RPMI7951 (cell line): ENCODE data around the gene EXOC2. TPM values are rescaled to one million over a fixed set of nuclear protein-coding genes. Genes with fewer than 3 reads are reported as not detected.

ENCODE experiments used
- DNase-seq: peaks from one replicate; pipeline ENCODE4 v3.0.0-alpha.2; 2012; ENCODE audit warnings: low read depth
- total RNA-seq: library from RNA; depleted of rRNA; stranded (reverse); fragments of >200 nt; shearing (Covaris generic); gene quantifications from 2 replicates; pipeline ENCODE4 v1.2.3, GENCODE V29; 2014

Gene EXOC2
- total RNA-seq, 1 experiment from 2014 or later = 36.6 TPM

DNA sequence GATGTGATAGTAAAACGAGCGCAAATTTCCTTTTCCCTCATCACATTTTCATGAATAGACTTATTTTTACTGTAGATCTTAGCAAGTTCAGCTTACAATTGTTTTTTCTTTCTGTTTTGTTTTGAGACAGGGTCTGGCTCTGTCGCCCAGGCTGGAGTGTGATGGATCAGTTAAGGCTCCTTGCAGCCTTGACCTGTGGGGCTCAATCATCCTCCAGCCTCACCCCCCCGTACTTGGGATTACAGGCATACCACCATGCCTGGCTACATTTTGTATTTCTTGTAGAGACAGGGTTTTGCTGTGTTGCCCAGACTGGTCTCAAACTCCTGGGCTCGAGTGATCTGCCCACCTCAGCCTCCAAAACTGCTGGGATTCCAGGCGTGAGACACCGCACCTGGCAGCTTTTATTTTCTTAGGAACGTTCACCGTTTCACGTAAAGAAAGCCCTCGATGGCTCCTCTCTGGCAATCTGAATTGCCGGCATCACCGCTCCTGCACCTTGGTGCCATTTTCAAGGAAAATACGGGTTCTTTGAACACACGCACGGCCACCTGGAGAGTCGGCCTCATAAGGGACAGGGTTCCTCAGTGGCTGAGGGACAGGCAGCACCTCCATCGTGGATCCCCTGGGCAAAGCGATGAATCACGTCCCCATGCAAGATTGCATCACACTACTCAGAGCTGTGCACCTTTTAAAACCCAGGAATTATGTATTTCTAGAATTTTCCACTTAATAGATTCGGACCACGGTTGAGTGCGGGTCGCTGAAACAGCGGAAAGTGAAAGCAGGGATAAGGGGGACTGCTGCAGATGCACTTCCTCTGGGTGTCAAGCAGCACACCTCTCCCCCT is 222.7 kb downstream of the EXOC2 start:
- no peak for DNase-seq

DNA sequence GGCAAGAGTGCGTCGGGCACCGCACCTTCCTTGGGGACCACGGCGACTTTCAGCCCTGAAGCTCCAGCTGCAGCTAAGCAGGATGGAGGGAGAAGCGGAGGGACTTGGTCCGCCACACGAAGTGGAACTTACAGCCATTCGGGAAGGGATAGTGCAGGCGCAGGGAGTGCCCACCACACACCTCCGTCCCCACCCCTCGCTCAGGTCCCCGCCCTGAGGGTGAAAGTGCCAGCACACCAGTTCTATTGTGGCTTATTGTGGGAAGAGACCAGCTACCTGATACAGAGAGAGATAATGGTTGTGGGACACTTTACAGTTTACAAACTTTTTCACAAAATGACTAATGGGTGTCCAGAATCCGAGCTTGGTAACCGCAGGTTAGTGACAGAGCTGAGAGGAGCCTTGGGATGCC is 225.3 kb downstream of the EXOC2 start:
- DNase-seq = no peak

DNA sequence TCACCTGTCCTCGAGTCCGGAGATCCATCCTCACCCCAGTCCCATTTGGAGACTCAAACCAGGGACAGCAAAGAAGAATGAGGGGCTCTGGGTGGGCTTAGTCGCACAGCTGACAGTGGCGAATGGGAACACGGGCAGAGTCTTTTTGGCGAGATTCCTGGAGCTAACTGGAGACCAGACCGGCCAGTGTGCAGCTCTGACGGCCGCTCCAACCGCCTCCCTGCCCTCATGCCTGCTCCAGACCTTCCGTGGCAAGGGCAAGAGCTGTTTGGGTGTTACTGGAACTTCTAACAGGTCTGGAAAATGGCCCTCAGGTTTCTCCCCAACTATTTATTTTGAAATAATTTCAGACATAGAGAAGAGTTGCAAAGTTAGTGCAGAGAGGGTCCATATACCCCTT is 225.8 kb downstream of the EXOC2 start:
- no peak for DNase-seq

GRCh38 chr6:466564-466963 is 226.4 kb downstream of the EXOC2 start:
- DNase-seq = no peak

GRCh38 chr6:465531-466348 is 227.2 kb downstream of the EXOC2 start:
- no peak for DNase-seq

GRCh38 chr6:456887-457286 is 236.1 kb downstream of the EXOC2 start:
- DNase-seq = no peak

DNA sequence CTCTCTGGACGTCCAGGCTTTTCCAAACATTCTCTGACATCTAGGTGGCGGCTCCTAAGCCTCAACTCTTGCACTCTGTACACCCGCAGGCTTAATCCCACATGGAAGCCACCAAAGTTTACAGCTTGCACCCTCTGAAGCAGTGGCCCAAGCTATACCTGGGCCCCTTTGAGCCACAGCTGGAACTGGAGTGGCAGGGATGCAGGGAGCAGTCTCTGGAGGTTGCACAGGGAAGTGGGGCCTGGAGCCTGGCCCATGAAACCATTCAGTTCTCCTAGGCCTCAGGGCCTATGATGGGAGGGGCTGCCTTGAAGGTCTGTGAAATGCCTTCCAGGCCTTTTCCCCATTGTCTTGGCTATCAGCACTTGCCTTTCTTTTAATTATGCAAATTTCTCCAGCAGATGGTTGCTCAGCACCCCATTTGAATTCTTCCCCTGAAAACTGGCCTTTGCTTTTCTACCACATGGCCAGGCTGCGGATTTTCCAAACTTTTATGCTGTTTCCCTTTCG is 236.5 kb downstream of the EXOC2 start:
- DNase-seq = no peak

DNA sequence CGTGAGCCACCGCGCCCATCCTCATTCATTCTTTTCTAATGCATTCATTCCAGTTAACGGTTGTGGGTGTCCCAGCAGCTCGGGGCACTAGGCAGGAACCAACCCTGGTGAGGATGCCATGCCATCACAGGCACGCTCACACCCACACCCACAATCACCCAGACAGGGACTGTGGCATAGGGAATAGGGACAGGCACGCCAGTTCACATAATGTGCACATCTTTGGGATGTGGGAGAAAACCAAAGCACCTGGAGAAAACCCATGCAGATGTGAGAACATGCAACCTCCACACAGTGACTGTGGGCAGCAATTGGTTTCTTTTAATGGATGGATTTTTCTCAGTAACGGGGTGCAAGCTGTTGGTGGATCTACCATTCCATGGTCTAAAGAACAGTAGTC is 237.1 kb downstream of the EXOC2 start:
- no peak for DNase-seq

GRCh38 chr6:455006-455585 is 237.8 kb downstream of the EXOC2 start:
- DNase-seq = no peak

DNA sequence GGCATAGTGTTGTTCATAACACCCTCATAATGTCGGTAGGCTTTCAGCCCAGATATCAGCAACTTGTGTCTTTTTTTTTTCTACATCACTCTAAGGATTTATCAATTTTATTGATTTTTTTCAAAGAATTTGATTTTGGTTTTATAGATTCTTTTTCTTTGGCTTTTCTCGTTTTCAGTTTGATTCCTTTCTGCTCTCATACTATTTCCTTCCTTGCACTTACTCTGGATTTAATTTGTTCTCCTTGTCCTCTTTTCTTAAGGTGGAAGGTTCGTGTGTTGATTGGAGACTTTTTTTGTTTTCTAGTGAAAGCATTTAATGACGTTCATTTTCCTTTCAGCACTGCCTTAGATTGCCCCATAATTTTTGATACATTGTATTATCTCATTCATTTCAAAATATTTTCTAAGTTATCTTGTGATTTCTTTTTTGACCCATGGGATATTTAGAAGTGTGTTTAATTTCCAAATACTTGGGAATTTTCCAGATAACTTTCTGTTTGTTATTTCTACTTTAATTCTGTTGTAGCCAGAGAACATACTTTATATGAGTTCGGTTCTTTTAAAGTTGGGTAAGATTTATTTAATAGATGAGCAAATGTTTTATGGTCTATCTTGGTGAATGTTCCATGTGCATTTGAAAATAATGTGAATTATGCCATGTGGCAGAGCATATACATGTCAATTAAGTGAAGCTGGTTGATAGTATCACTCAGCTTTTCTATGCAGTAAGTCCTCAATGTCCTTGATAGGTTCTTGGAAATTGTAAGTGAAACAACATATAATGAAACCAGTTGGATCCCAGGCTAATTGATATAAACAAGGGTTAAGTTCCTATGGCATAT is 238.6 kb downstream of the EXOC2 start:
- no peak for DNase-seq

GRCh38 chr6:453152-453551 is 239.8 kb downstream of the EXOC2 start:
- DNase-seq = peak; percentile 57

DNA sequence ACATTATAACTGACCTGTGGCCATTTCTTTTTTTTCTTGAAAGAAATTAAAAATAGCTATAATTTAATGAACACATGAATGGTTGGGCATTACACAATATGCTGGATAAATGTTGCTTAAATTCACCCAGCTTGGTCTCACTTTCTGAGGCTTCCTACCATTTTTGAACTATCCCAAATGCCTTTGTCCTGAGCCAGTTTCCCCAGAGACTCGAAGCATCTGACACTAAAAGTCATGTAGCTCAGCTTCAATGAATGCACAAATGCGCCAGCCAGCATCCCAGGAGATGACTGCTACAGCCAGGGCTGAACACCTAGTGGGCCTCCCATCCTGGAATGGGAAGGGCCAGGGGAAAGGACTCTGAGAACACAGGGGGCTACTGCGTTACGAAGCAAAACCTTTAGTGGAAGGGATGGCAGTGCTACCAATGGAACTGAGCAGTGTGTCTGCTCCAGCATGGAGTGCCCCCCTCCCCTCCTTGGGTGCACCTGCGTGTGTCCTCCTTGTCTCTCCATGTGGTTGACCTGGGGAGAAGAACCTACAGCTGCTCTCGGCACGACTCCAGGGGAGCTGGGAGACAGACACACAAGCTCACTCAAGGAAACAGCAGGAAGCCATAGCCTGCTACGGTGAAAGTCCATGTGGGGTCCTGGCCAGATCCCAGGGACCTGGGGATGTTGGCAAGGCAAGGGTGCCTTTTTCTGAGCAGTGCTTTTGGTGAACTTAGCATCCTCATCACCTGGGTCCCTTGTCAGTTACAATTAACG is 240.5 kb downstream of the EXOC2 start:
- no peak for DNase-seq

DNA sequence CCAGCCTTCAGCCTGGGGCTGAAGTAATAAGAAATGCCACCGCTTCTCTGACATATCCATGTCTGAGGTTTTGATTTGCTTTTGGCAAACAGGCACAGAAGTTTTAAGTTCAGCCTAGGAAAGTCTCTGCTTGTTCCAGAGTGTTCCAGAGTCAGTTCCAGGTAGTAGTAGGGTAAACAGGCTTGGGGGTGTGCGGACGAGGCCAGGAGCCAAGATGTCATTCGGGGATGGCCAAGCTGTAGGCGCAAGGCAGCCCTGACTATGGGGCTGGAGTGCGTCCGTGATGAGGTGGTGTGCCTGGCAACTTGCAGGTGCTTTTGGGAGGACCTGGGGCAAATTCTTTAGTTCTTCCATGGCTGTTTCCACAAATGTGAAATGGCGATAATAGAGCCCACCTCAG is 241.1 kb downstream of the EXOC2 start:
- no peak for DNase-seq

DNA sequence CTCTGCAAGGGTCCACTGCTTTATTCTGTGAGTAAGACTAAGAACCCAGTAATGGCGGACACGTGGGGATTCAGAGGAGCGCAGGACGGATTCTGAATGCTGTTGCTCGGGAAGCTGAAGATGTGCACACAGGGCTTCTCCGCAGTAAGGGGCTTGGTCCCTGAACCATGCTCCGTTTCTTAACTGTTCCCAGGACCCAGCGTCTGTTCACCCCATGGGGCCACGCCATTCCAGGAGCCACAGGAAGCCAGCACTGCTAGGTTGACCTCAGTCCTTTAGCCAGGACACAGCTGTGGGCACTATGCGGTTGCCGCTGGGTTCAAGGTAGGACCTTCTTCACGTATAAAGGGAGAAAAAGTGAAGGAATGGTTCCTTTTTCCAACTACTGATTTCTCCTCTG is 241.6 kb downstream of the EXOC2 start:
- no peak for DNase-seq

GRCh38 chr6:449486-450419 is 243.2 kb downstream of the EXOC2 start:
- DNase-seq = no peak

- DNase-seq = no peak
These were observed 243.9 kb downstream of the EXOC2 start for GRCh38 chr6:449057-449430.

DNA sequence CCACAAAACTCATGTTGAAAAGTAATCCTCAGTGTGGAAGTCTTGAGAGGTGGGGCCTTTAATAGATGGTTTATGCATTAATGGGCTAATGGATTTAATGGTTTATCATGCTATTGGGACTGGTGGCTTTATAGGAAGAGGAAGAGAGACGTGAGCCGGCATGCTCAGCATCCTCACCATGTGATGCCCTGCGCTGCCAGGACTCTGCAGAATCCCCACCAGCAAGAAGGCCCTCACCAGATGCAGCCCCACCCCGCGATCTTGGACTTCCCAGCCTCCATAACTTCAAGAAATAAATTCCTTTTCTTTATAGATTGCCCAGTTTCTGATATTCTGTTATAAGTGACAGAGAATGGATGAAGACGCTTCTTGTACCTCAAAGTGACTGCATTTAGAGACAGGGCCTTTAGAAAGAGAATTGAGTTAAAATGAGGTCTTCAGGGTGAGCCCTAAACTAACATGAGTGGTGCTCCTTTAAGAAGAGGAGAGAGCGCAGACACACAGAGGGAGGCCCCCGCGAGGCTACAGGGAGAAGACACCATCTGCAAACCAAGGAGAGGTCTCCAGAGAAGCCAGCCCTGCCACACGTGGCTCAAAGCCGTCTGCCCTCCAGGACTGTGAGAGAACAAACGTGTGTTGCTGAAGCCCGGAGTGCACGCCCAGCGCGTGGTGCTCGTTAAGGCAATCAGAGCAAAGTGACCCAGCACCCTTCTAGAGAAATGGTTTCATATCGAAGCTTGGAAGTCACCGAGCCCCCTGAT is 244.5 kb downstream of the EXOC2 start:
- DNase-seq = no peak

GRCh38 chr6:447381-448165 is 245.4 kb downstream of the EXOC2 start:
- no peak for DNase-seq
